IMR-90 (cell line): ENCODE measurements around the gene TBC1D22A. TPM values are rescaled to one million over a fixed set of nuclear protein-coding genes. Genes with fewer than 3 reads are reported as not detected.

Experiments used
- ATAC-seq: fragments of 200-7000 bp; cut with Tn5 transposase; 2 replicates; pipeline ENCODE4 v1.9.1; 2020; ENCODE audit warnings: low read depth, mild to moderate bottlenecking, moderate library complexity
- BruUV-seq: library from RNA; stranded (reverse); fragments of 400-500 nt; replicated peaks from 2 replicates; lab custom pipeline; 2021; lab: Mats Ljungman, UMichigan
- CTCF ChIA-PET: fragments of 300-600 bp; formaldehyde crosslinking; extraction: SDS; loops from one replicate; lab custom pipeline; 2021; ENCODE audit warnings: antibody characterized with exemption; lab: Yijun Ruan, JAX
- POLR2A ChIA-PET: fragments of 300-600 bp; sonication (Branson Sonifier 250); formaldehyde crosslinking; loops from one replicate; lab custom pipeline; 2022; ENCODE audit warnings: antibody characterized with exemption; ENCODE audit not compliant: unreplicated experiment; lab: Charles Lee
- DNase-seq: peaks from one replicate; pipeline ENCODE4 v3.0.0; 2013
- H2AFZ ChIP-seq: replicated peaks from 2 replicates; pipeline ENCODE3; 2013; ENCODE audit warnings: low read length, mild to moderate bottlenecking; ENCODE audit not compliant: poor library complexity
- H2AK5ac ChIP-seq: 2 replicates; pipeline ENCODE4 v1.6.1; 2013; ENCODE audit warnings: low read depth, low read length, inconsistent platforms
- H2AK9ac ChIP-seq: replicated peaks from 2 replicates; pipeline ENCODE3; 2013; ENCODE audit warnings: mild to moderate bottlenecking, low read depth, low read length, moderate library complexity; ENCODE audit not compliant: poor library complexity
- H2BK120ac ChIP-seq: 2 replicates; pipeline ENCODE4 v1.6.1; 2013; ENCODE audit warnings: low read depth, low read length, inconsistent platforms
- H2BK15ac ChIP-seq: 3 replicates; pipeline ENCODE4 v1.6.1; 2013; ENCODE audit warnings: low read depth, low read length, inconsistent platforms
- H2BK20ac ChIP-seq: 2 replicates; pipeline ENCODE4 v1.6.1; 2013; ENCODE audit warnings: low read depth, mild to moderate bottlenecking, inconsistent platforms, low read length, moderate library complexity
- H2BK5ac ChIP-seq: 2 replicates; pipeline ENCODE4 v1.6.1; 2013; ENCODE audit warnings: mild to moderate bottlenecking, low read depth, low read length, inconsistent platforms; ENCODE audit not compliant: poor library complexity, severe bottlenecking
- H3K14ac ChIP-seq: replicated peaks from 2 replicates; pipeline ENCODE4 v1.6.1; 2013; ENCODE audit warnings: low read depth, low read length, inconsistent platforms
- H3K18ac ChIP-seq: 2 replicates; pipeline ENCODE4 v1.6.1; 2013; ENCODE audit warnings: low read depth, low read length, control low read depth
- H3K23ac ChIP-seq: 2 replicates; pipeline ENCODE4 v1.6.1; 2013; ENCODE audit warnings: low read depth, low read length, inconsistent platforms
- H3K27ac ChIP-seq: 2 replicates; pipeline ENCODE4 v1.5.1; 2013; ENCODE audit warnings: mild to moderate bottlenecking, control low read depth, low read length; ENCODE audit not compliant: insufficient read depth
- H3K27me3 ChIP-seq: 2 replicates; pipeline ENCODE4 v1.6.1; 2013; ENCODE audit warnings: low read length; ENCODE audit not compliant: control insufficient read depth, insufficient read depth
- H3K36me3 ChIP-seq: 2 replicates; pipeline ENCODE4 v1.6.1; 2013; ENCODE audit warnings: low read length, mixed read lengths; ENCODE audit not compliant: control insufficient read depth, insufficient read depth
- H3K4ac ChIP-seq: 2 replicates; pipeline ENCODE4 v1.6.1; 2013; ENCODE audit warnings: low read depth, low read length, inconsistent platforms
- H3K4me1 ChIP-seq: 2 replicates; pipeline ENCODE4 v1.6.1; 2013; ENCODE audit warnings: low read length, mixed read lengths; ENCODE audit not compliant: control insufficient read depth, insufficient read depth
- H3K4me2 ChIP-seq: 2 replicates; pipeline ENCODE4 v1.6.1; 2013; ENCODE audit warnings: low read depth, mild to moderate bottlenecking, control low read depth, low read length, moderate library complexity
- H3K4me3 ChIP-seq: 2 replicates; pipeline ENCODE4 v1.5.1; 2013; ENCODE audit warnings: low read depth, mild to moderate bottlenecking, control low read depth, low read length, moderate library complexity; ENCODE audit not compliant: insufficient read depth
- H3K56ac ChIP-seq: 2 replicates; pipeline ENCODE4 v1.6.1; 2013; ENCODE audit warnings: low read length, inconsistent platforms; ENCODE audit not compliant: insufficient read depth; ENCODE audit errors: extremely low read depth
- H3K79me1 ChIP-seq, 2 experiments: 2 replicates each; pipeline ENCODE4 v1.6.1; 2013; ENCODE audit warnings: low read length in 2 of 2, inconsistent platforms in 1 of 2, low read depth in 1 of 2
- H3K9ac ChIP-seq: 2 replicates; pipeline ENCODE4 v1.6.1; 2013; ENCODE audit warnings: low read depth, low read length, control low read depth
- H3K9me1 ChIP-seq: 2 replicates; pipeline ENCODE4 v1.6.1; 2013; ENCODE audit warnings: low read length, inconsistent platforms; ENCODE audit not compliant: insufficient read depth
- H3K9me3 ChIP-seq: 2 replicates; pipeline ENCODE4 v1.6.1; 2013; ENCODE audit warnings: low read length; ENCODE audit not compliant: control insufficient read depth, insufficient read depth
- H4K20me1 ChIP-seq: 2 replicates; pipeline ENCODE4 v1.6.1; 2013; ENCODE audit warnings: low read length, inconsistent platforms; ENCODE audit not compliant: insufficient read depth
- H4K5ac ChIP-seq: 2 replicates; pipeline ENCODE4 v1.6.1; 2013; ENCODE audit warnings: mild to moderate bottlenecking, low read depth, low read length, control low read depth
- H4K8ac ChIP-seq, 2 experiments: 2 replicates each; pipeline ENCODE4 v1.6.1; 2013; ENCODE audit warnings: low read depth in 2 of 2, low read length in 2 of 2, control low read depth in 1 of 2, inconsistent platforms in 1 of 2
- H4K91ac ChIP-seq: 2 replicates; pipeline ENCODE4 v1.6.1; 2013; ENCODE audit warnings: low read depth, low read length, inconsistent platforms; ENCODE audit not compliant: insufficient read depth
- BHLHE40 ChIP-seq: fragments of 150-350 bp; IDR thresholded peaks from 2 replicates; pipeline ENCODE4 v1.6.1; 2016; ENCODE audit warnings: mild to moderate bottlenecking, low read depth, low read length
- CHD1 ChIP-seq: IDR thresholded peaks from 2 replicates; pipeline ENCODE4 v1.6.1; 2012; ENCODE audit warnings: low read depth, low read length, improper control_type of control experiment
- FOS ChIP-seq: fragments of 150-350 bp; IDR thresholded peaks from 2 replicates; pipeline ENCODE4 v1.6.1; 2016; ENCODE audit warnings: low read depth, low read length
- MAFK ChIP-seq: IDR thresholded peaks from 2 replicates; pipeline ENCODE4 v1.6.1; 2012; ENCODE audit warnings: low read depth, low read length, improper control_type of control experiment
- MXI1 ChIP-seq: IDR thresholded peaks from 2 replicates; pipeline ENCODE4 v1.6.1; 2012; ENCODE audit warnings: low read depth, mild to moderate bottlenecking, low read length, moderate library complexity, borderline replicate concordance
- NFE2L2 ChIP-seq: fragments of 150-350 bp; IDR thresholded peaks from 2 replicates; pipeline ENCODE4 v1.6.1; 2016; ENCODE audit warnings: low read depth, mild to moderate bottlenecking, low read length
- POLR2A ChIP-seq: IDR thresholded peaks from 2 replicates; pipeline ENCODE4 v1.6.1; 2012; ENCODE audit warnings: mild to moderate bottlenecking, low read depth, low read length
- WGBS, 2 experiments: methylation state at CpG; one replicate each; pipeline versions ENCODE4 v1.1.5 to v1.1.7; 2013; ENCODE audit warnings: missing lambda C conversion rate in 2 of 2; ENCODE audit not compliant: insufficient read length in 1 of 2; ENCODE audit errors: extremely low coverage in 2 of 2; 5-methylcytosine and 5-hydroxymethylcytosine counted together
- dilution Hi-C: fragments of 300-500 bp; cut with HindIII; formaldehyde crosslinking; loops from one replicate; pipeline ENCODE4 v1.14.3; 2018; ENCODE audit warnings: low sequenced_read_pairs; ENCODE audit not compliant: unreplicated experiment
- in situ Hi-C: fragments of 300-500 bp; cut with MboI; formaldehyde crosslinking; loops from 3 replicates; pipeline ENCODE4 v1.14.3; 2019; ENCODE audit warnings: low sequenced_read_pairs, inconsistent platforms, mixed read lengths
- intact Hi-C: fragments of 100-400 bp; cut with micrococcal nuclease; formaldehyde crosslinking; loops from 2 replicates; pipeline ENCODE4 v1.10.0; 2022
- polyA plus RNA-seq, 3 experiments: library from polyadenylated mRNA; depleted of rRNA; stranded (reverse); fragments of >200 nt; gene quantifications; 2 replicates each; pipeline ENCODE4 v1.2.3, GENCODE V29; 2012; ENCODE audit warnings: low replicate concordance in 1 of 3
- total RNA-seq: library from RNA; depleted of rRNA; stranded (reverse); fragments of >200 nt; gene quantifications from 2 replicates; pipeline ENCODE4 v1.2.3, GENCODE V29; 2012
- TF ChIP-seq, protein P1 (sequence below): conservative IDR thresholded peaks from 2 replicates; pipeline ENCODE4 v1.5.1; 2012; ENCODE audit warnings: mild to moderate bottlenecking, low read depth, low read length, improper control_type of control experiment
- TF ChIP-seq, protein P2 (sequence below): fragments of 150-350 bp; IDR thresholded peaks from 2 replicates; pipeline ENCODE4 v1.6.1; 2016; ENCODE audit warnings: low read depth, mild to moderate bottlenecking, low read length, moderate library complexity, borderline replicate concordance

The TBC1D22A gene
- total and polyA plus RNA-seq, 2 of the 4 experiments (the other 2 are of a cell fraction) = 9.0 to 16.7 TPM

DNA sequence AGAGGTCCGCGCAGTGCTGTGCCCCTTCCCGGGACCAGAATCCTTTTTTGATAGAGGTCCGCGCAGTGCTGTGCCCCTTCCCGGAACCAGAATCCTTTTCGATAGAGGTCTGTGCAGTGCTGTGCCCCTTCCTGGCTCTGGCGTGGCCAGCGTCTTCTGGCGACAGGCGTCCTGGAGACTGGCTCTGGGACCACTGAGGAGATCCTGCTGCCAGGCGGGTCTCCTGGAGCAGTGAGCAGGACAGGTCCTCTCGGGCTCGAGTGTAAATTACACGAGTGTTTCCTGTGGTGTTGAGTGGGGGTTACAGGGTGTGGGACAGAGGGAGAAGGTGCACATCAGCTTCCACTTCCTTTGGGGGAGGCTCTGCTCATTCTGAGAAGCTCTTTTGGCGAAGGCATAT is 98.1 kb downstream of the TBC1D22A start:
- Histone ChIP-seq H3K4me2 (no peak overlapping the region), H2BK20ac (no peak overlapping the region), H2AFZ (no peak overlapping the region), H3K4me1 (no peaks in the 10 kb centered on the region), H2AK9ac (no peak overlapping the region), H2BK5ac (no peak overlapping the region), H4K5ac (no peak overlapping the region), H3K56ac (no peak overlapping the region), H3K18ac (no peak overlapping the region), H4K91ac (no peak overlapping the region), H3K14ac (no peak overlapping the region), H3K9ac (no peak overlapping the region), H4K8ac (no peak overlapping the region), H2AK5ac (no peak overlapping the region), H3K9me1 (peaks cover 9% of the 10 kb centered on the region; the same call in 1 of the 2 replicates), H3K4me3 (no peak overlapping the region), H4K20me1 (peaks cover 18% of the 10 kb centered on the region), H3K23ac (no peak overlapping the region), H2BK120ac (no peak overlapping the region), H3K36me3 (no peaks in the 10 kb centered on the region), H3K9me3 (peaks cover 3% of the 10 kb centered on the region; the same call in 1 of the 2 replicates), H3K4ac (no peak overlapping the region), H2BK15ac (no peak overlapping the region), H3K27ac (no peak overlapping the region), H3K79me1 (peaks cover 6 to 32% of the 10 kb centered on the region in 2 experiments), H3K27me3 (no peaks in the 10 kb centered on the region)
- TF ChIP-seq BHLHE40 = no peak
- no peak for TF ChIP-seq FOS
- TF ChIP-seq MAFK = no peak
- TF ChIP-seq, protein P1, sequence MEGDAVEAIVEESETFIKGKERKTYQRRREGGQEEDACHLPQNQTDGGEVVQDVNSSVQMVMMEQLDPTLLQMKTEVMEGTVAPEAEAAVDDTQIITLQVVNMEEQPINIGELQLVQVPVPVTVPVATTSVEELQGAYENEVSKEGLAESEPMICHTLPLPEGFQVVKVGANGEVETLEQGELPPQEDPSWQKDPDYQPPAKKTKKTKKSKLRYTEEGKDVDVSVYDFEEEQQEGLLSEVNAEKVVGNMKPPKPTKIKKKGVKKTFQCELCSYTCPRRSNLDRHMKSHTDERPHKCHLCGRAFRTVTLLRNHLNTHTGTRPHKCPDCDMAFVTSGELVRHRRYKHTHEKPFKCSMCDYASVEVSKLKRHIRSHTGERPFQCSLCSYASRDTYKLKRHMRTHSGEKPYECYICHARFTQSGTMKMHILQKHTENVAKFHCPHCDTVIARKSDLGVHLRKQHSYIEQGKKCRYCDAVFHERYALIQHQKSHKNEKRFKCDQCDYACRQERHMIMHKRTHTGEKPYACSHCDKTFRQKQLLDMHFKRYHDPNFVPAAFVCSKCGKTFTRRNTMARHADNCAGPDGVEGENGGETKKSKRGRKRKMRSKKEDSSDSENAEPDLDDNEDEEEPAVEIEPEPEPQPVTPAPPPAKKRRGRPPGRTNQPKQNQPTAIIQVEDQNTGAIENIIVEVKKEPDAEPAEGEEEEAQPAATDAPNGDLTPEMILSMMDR = no peak
- no peak for TF ChIP-seq MXI1
- TF ChIP-seq POLR2A = no peak
- no peak for TF ChIP-seq CHD1
- no peak for TF ChIP-seq NFE2L2
- TF ChIP-seq, protein P2, sequence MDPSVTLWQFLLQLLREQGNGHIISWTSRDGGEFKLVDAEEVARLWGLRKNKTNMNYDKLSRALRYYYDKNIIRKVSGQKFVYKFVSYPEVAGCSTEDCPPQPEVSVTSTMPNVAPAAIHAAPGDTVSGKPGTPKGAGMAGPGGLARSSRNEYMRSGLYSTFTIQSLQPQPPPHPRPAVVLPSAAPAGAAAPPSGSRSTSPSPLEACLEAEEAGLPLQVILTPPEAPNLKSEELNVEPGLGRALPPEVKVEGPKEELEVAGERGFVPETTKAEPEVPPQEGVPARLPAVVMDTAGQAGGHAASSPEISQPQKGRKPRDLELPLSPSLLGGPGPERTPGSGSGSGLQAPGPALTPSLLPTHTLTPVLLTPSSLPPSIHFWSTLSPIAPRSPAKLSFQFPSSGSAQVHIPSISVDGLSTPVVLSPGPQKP = no peak
- 90% methylated on average over 8 of the region's 16 CpGs; no CpG with 5 or more reads in 1 of the 2 experiments for WGBS, 2 experiments
- ChIA-PET POLR2A (interaction anchor here (0.7 kb wide), 1 partner anchor 98 kb away, joined by 3 read pairs; the partner anchor contains the start of gene TBC1D22A), CTCF (no interaction called here)
- dilution Hi-C loops = no loop called here
- in situ Hi-C loops = no loop called here
- ATAC-seq (no peak), DNase-seq (no peak)
- intact Hi-C loops = no loop called here
- BruUV-seq = no TSS peak
